B cell (primary cell): Measurements from ENCODE around the gene EXOC6B. TPM values are rescaled to one million over a fixed set of nuclear protein-coding genes. Genes with fewer than 3 reads are reported as not detected.

Experiments
- ATAC-seq: fragments of 200-7000 bp; cut with Tn5 transposase; one replicate; pipeline ENCODE4 v1.10.0; 2021; ENCODE audit warnings: low read depth, mild to moderate bottlenecking, moderate number of reproducible peaks, moderate library complexity
- CTCF ChIA-PET: fragments of 350-600 bp; sonication (Branson Sonifier 250); formaldehyde crosslinking; loops from one replicate; lab custom pipeline; 2021; ENCODE audit warnings: antibody characterized with exemption, inconsistent platforms; lab: Charles Lee
- POLR2A ChIA-PET: fragments of 350-600 bp; sonication (Branson Sonifier 250); formaldehyde crosslinking; loops from one replicate; lab custom pipeline; 2021; ENCODE audit warnings: antibody characterized with exemption; lab: Charles Lee
- DNase-seq: peaks from one replicate; pipeline ENCODE4 v3.0.0; 2013
- H2AFZ ChIP-seq: 2 replicates; pipeline ENCODE4 v1.6.1; 2012; ENCODE audit warnings: mild to moderate bottlenecking, low read depth, low read length; ENCODE audit not compliant: insufficient read depth, poor library complexity, severe bottlenecking
- H3K27ac ChIP-seq, 2 donors: 1 replicate in 1 of 2; 2 replicates in 1 of 2; pipeline ENCODE4 v1.5.1; 2012 to 2013; ENCODE audit warnings: low read length in 2 of 2, mild to moderate bottlenecking in 2 of 2, moderate library complexity in 1 of 2
- H3K27me3 ChIP-seq, 4 experiments: fragments of 200-600 bp in 1 of 4; sonication (generic) in 1 of 4; replicated peaks in 1 of 4; 1 replicate in 2 of 4; 2 replicates in 2 of 4; pipeline versions ENCODE4 v1.6.1 to v1.7.0; 2013 to 2016; ENCODE audit warnings: low read length in 3 of 4, mild to moderate bottlenecking in 2 of 4, mixed read lengths in 1 of 4, moderate library complexity in 1 of 4; ENCODE audit not compliant: insufficient read depth in 4 of 4, control insufficient read depth in 3 of 4; ENCODE audit errors: control extremely low read depth in 1 of 4
- H3K36me3 ChIP-seq, 2 experiments: replicated peaks in 1 of 2; 1 replicate in 1 of 2; 2 replicates in 1 of 2; pipeline versions ENCODE4 v1.6.1 to v1.7.1; 2013; ENCODE audit warnings: low read length in 1 of 2; ENCODE audit not compliant: insufficient read depth in 2 of 2, control insufficient read depth in 1 of 2; ENCODE audit errors: control extremely low read depth in 1 of 2, extremely low read depth in 1 of 2
- H3K4me1 ChIP-seq, 2 donors: fragments of 200-600 bp in 1 of 2; sonication (generic) in 1 of 2; 1 replicate in 1 of 2; 2 replicates in 1 of 2; pipeline versions ENCODE4 v1.5.1 to v1.6.1; 2013 to 2017; ENCODE audit warnings: low read length in 2 of 2; ENCODE audit not compliant: control insufficient read depth in 2 of 2, insufficient read depth in 2 of 2
- H3K4me2 ChIP-seq: replicated peaks from 2 replicates; pipeline ENCODE3; 2012; ENCODE audit warnings: mild to moderate bottlenecking, low read depth, low read length; ENCODE audit not compliant: poor library complexity, severe bottlenecking
- H3K4me3 ChIP-seq, 5 experiments: fragments of 200-600 bp in 1 of 5; sonication (generic) in 1 of 5; 1 replicate in 3 of 5; 2 replicates in 2 of 5; pipeline versions ENCODE4 v1.5.1 to v1.7.0; 2011 to 2016; ENCODE audit warnings: low read length in 4 of 5, mild to moderate bottlenecking in 4 of 5, low read depth in 2 of 5, control low read depth in 1 of 5, moderate library complexity in 1 of 5; ENCODE audit not compliant: insufficient read depth in 1 of 5; ENCODE audit errors: control extremely low read depth in 1 of 5, extremely low read depth in 1 of 5
- H3K79me2 ChIP-seq: fragments of 200-600 bp; sonication (generic); one replicate; pipeline ENCODE4 v1.6.0; 2016; ENCODE audit warnings: low read length; ENCODE audit not compliant: control insufficient read depth, insufficient read depth
- H3K9ac ChIP-seq: fragments of 200-600 bp; sonication (generic); 2 replicates; pipeline ENCODE4 v1.6.1; 2017; ENCODE audit warnings: mild to moderate bottlenecking, low read length, moderate library complexity
- H3K9me3 ChIP-seq, 3 donors: one replicate each; pipeline versions ENCODE4 v1.6.1 to v1.7.1; 2013; ENCODE audit warnings: low read length in 2 of 3; ENCODE audit not compliant: control insufficient read depth in 2 of 3, insufficient read depth in 1 of 3; ENCODE audit errors: control extremely low read depth in 1 of 3
- H4K20me1 ChIP-seq: 2 replicates; pipeline ENCODE4 v1.6.0; 2012; ENCODE audit warnings: mild to moderate bottlenecking, low read length; ENCODE audit not compliant: insufficient read depth, control insufficient read depth, poor library complexity, severe bottlenecking
- H3K27ac Mint-ChIP-seq: one replicate; pipeline ENCODE4 v1.8.0; 2021; ENCODE audit warnings: mixed read lengths
- H3K27me3 Mint-ChIP-seq: one replicate; pipeline ENCODE4 v1.8.0; 2021; ENCODE audit warnings: mixed read lengths
- H3K4me1 Mint-ChIP-seq: one replicate; pipeline ENCODE4 v1.8.0; 2021; ENCODE audit warnings: mixed read lengths
- H3K4me3 Mint-ChIP-seq: one replicate; pipeline ENCODE4 v1.8.0; 2021; ENCODE audit warnings: mixed read lengths
- H3K9me3 Mint-ChIP-seq: one replicate; pipeline ENCODE4 v1.8.0; 2022; ENCODE audit warnings: mixed read lengths; ENCODE audit not compliant: insufficient read depth
- EZH2 ChIP-seq: IDR thresholded peaks from 2 replicates; pipeline ENCODE4 v1.6.1; 2012; ENCODE audit warnings: borderline replicate concordance, low read depth, mild to moderate bottlenecking, moderate library complexity, low read length; ENCODE audit not compliant: insufficient read depth, poor library complexity, severe bottlenecking
- WGBS: methylation state at CpG from one replicate; pipeline ENCODE4 v1.1.5; 2013; ENCODE audit warnings: missing lambda C conversion rate; ENCODE audit not compliant: insufficient coverage; 5-methylcytosine and 5-hydroxymethylcytosine counted together
- intact Hi-C: fragments of 100-400 bp; cut with micrococcal nuclease; formaldehyde crosslinking; loops from one replicate; pipeline ENCODE4 v1.10.0; 2022
- polyA plus RNA-seq: library from polyadenylated mRNA; depleted of rRNA; stranded (reverse); fragments of >200 nt; gene quantifications from 2 replicates; pipeline ENCODE4 v1.2.3, GENCODE V29; 2012
- total RNA-seq, 2 donors: library from RNA; stranded (reverse); fragments of 120-200 nt in 1 of 2; gene quantifications; 1 replicate in 1 of 2; 2 replicates in 1 of 2; pipeline versions ENCODE4 v1.2.3 to v1.2.4, GENCODE V29; 2013 to 2022
- TF ChIP-seq, protein P1 (sequence below): fragments of 200-600 bp; IDR thresholded peaks from one replicate; pipeline ENCODE4 v1.8.0; 2022; ENCODE audit warnings: antibody characterized with exemption, mild to moderate bottlenecking

Gene EXOC6B
- total and polyA plus RNA-seq, 2 donors (not counting 1 experiment from before 2014, with no cell fraction given) = 4.8 to 22.6 TPM

- Histone ChIP-seq H3K4me3 (no peak overlapping the region), H3K36me3 (no peaks in the 10 kb centered on the region), H3K4me2 (no peak overlapping the region), H4K20me1 (no peaks in the 10 kb centered on the region), H3K9me3 (no peaks in the 10 kb centered on the region), H3K79me2 (no peaks in the 10 kb centered on the region), H3K4me1 (no peaks in the 10 kb centered on the region), H3K9ac (no peak overlapping the region), H2AFZ (no peak overlapping the region), H3K27me3 (no peaks in the 10 kb centered on the region), H3K27ac (no peak overlapping the region)
- no peak for DNase-seq
- 86% methylated on average over 4 of the region's 4 CpGs for WGBS
- CTCF ChIA-PET = no interaction called here
- Mint-ChIP-seq H3K27me3 (no peaks in the 10 kb centered on the region), H3K4me3 (no peak overlapping the region), H3K4me1 (no peaks in the 10 kb centered on the region), H3K9me3 (peaks cover 5% of the 10 kb centered on the region), H3K27ac (no peak overlapping the region)
- ATAC-seq = no peak
- intact Hi-C loops = no loop called here
- TF ChIP-seq, protein P1, sequence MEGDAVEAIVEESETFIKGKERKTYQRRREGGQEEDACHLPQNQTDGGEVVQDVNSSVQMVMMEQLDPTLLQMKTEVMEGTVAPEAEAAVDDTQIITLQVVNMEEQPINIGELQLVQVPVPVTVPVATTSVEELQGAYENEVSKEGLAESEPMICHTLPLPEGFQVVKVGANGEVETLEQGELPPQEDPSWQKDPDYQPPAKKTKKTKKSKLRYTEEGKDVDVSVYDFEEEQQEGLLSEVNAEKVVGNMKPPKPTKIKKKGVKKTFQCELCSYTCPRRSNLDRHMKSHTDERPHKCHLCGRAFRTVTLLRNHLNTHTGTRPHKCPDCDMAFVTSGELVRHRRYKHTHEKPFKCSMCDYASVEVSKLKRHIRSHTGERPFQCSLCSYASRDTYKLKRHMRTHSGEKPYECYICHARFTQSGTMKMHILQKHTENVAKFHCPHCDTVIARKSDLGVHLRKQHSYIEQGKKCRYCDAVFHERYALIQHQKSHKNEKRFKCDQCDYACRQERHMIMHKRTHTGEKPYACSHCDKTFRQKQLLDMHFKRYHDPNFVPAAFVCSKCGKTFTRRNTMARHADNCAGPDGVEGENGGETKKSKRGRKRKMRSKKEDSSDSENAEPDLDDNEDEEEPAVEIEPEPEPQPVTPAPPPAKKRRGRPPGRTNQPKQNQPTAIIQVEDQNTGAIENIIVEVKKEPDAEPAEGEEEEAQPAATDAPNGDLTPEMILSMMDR = no peak
- TF ChIP-seq EZH2 = no peak
- POLR2A ChIA-PET = no interaction called here
These were observed 562.6 kb downstream of the EXOC6B start for GRCh38 chr2:72263043-72263775.

- no CpG with 5 or more reads among the region's 2 CpGs for WGBS
These were observed 564.8 kb downstream of the EXOC6B start for GRCh38 chr2:72261076-72261475.

More at GRCh38 chr2:72261076-72261475, 564.8 kb downstream of the EXOC6B start:
- CTCF ChIA-PET = no interaction called here
- no peak overlapping the region for H3K4me2 ChIP-seq
- H4K20me1 ChIP-seq = no peaks in the 10 kb centered on the region
- no peak overlapping the region for H3K27ac ChIP-seq
- TF ChIP-seq, protein P1 = no peak
- no peak for TF ChIP-seq EZH2
- H3K79me2 ChIP-seq = no peaks in the 10 kb centered on the region
- no peaks in the 10 kb centered on the region for H3K36me3 ChIP-seq
- H3K9me3 Mint-ChIP-seq = peaks cover 3% of the 10 kb centered on the region
- no peaks in the 10 kb centered on the region for H3K4me1 Mint-ChIP-seq
- H3K4me1 ChIP-seq = no peaks in the 10 kb centered on the region
- no peak overlapping the region for H3K9ac ChIP-seq
- POLR2A ChIA-PET = no interaction called here
- ATAC-seq (no peak), DNase-seq (no peak)
- H3K9me3 ChIP-seq = no peaks in the 10 kb centered on the region
- H3K27me3 Mint-ChIP-seq = no peaks in the 10 kb centered on the region
- H3K27me3 ChIP-seq = no peaks in the 10 kb centered on the region
- no peak overlapping the region for H2AFZ ChIP-seq
- no peak overlapping the region for H3K27ac Mint-ChIP-seq
- intact Hi-C loops = no loop called here
- no peak overlapping the region for H3K4me3 ChIP-seq
- no peak overlapping the region for H3K4me3 Mint-ChIP-seq
